RCC 7860 (cell line): ENCODE results near the gene KRT3.

Source experiments
- DNase-seq: peaks from one replicate; pipeline ENCODE4 v3.0.0-alpha.2; 2015; ENCODE audit warnings: low spot score
- FAIRE-seq: peaks from 2 replicates; lab custom pipeline; 2012; peaks lifted over from hg19 to GRCh38; lab: Jason Lieb, UNC

KRT3 gene

DNA sequence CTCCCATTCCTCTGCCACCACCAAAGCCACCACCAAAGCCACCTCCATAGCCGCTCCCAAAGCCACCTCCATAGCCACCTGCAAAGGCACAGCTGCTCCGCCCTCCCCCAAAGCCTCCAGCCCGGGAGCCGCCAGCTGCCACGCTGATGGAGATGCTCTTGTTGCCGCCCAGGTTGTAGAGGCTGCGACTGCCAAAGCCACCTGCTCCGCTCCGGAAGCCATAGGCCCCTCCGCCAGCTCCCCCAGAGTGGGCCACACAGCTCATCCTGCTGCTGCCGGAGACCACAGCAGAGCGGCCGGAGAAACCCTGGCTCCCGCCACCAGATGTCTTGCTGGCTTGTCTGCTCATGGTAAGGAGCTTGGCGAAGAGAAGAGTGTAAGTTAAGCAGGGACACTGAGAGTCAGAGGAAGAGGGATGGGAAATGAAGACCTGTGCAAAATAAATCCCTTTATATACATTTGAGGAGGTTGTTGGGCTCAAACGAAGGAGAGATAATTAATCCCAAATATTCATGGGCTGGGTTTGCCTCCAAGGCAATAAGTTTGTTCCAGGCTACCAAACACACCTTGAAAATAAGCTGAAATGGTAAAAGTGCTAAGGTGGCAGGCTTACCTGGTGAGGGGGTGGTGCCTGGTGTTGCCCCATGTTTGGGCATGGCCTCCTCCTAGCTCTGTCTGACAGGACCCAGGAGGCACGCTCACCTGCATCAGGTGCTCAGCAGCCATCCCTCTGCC lies at the start of gene KRT3:
Gene KRT3, minus strand, starts transcription at position 424 of the 735 bp plus-strand sequence. Its CDS starts 75 bp downstream, at position 349.
- DNase-seq (no peak), FAIRE-seq (no peak)

DNA sequence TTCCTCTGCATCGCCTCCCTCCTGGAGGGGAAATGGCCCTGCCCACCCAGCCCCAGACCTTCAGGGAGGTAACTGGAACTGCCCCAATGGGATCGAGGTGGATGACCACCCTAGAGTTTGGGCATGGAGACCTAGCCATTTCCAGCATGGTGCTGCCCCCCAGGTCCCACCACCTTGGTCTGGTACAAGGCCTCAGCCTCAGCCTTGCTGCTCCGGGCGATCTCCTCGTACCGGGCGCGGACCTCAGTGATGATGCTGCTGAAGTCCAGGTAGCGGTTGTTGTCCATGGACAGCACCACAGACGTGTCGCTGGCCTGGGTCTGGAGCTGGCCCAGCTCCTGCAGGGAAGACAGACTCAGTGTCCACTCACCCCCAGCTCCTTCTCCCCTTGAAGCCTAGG lies 48.5 kb upstream of the KRT3 start:
- no peak for FAIRE-seq

DNA sequence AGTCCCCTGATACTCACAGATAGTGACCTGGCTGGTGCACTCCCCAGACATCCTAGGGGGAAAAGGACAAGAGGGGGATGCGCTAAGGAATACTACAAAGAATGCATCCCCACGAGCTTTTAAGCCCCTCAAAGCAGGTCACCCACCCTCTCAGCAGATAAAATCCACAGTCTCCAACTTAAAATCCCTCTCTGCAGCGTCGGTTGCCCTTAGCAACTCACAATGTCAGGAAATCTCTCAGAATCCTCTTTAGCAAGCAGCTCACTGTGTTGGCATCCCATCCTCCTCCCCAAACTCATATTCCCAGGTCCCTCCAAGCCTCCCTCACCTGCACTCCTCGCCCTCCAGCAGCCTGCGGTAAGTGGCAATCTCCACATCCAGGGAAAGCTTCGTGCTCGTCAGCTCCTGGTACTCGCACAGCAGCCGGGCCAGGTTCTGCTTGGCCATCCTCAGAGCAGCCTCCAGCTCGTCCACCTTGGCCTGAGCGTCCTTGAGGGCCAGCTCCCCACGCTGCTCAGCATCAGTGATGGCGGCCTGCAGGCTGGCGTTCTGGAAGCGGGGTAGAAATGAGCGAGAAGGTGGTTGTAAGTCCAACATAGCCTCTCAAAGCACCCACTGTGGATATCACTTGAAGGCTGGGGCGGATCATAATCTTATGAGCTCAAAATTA lies 43.7 kb upstream of the KRT3 start:
- DNase-seq (no peak), FAIRE-seq (no peak)

More for the DNA sequence above, 48.5 kb upstream of the KRT3 start:
- no peak for DNase-seq

DNA sequence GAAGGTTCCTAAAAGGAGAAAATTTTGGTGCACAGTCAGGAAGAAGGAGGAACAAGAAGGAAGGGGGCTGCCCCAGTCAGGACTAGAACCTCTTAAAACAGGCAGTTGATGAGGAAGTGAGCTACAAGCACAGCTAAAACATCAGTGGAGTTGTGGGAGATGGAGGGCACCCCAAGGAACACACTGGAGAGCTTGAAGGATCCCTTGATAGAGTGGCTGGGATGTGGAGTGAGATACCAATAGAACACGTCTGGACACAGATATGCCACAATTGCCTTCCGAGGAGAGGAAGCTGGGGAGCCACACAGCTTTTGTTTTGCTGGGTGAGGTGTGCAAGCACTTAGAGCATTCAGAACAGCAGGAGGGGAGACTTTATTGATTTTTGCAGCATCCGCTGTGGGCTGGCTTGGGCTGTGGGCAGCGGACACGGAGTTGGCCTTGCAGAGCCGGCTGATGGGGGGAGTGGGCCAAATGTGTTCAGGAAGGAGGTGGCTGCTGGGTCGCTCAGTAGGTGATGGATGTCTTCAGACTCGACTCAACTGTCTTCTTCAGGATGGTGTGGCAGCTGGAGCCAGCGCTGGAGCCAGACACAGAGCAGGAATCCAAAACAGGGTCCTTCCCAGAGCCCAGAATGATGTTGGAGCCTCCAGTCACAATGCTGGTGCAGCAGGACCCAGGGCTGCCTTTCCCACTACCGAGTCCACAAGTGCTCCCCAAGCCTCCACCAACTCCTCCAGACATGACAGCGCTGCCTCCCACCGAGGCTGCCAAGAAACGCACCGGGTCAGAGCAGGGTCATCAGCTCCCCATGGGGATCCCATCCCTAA lies 42.9 kb upstream of the KRT3 start:
- no peak for FAIRE-seq

DNA sequence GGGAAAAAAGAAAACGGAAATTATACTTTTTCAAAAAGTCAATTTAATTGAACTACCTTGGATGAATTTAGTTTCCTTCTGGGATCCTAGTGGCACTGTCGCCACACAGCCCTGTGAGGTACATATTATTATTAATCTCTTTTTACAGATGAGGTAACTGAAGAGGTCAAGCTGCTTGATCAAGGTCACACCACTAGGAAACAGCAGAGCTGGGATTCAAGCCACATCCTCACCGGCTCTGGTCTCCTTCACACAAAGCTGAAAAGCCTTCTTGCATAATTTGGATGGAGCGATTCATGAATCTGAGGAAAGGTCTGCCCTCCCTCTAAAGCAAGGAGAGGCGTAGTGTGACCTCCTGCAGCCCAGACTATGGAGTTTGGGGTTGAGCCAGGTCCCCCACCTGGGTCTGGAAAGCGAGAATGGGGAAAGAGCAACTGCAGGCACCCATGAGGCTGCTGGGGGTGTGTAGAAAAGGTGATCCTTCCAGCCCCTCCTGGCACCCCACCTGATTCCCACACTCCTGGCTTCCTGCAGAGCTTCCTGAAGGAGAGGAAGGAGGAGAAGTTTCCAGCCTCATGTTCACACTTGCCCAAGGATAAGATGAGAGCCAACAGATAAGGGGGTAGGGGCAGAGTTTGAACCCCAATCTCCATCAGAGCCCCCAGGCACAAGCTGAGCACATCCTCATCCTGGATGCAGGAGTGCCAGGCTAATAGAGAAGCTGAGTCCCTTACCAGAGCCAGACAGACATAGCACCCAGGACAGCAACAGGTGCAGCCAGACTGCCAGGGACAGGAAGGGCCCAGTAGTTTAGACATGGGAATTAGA lies 42.1 kb upstream of the KRT3 start:
- DNase-seq, result peak; percentile 62
- no peak for FAIRE-seq

More for the DNA sequence above, 42.9 kb upstream of the KRT3 start:
- no peak for DNase-seq

DNA sequence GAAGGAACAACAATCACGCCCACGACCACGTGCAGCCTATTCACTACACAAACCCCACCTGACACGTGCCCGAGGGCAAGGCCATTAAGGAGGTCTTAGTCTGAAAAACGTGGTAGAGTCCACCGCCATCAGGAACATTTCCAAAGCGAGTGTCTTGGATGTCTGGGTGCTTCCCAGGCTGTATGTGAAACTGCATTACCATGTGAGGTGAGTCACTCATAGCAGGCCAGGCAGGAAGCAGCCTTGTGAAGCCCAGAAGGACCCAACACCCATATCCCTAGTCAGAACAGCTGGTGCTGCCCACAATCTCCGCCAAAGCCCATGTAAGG lies 41.5 kb upstream of the KRT3 start:
- DNase-seq (peak; percentile 86), FAIRE-seq (peak; percentile 84)

DNA sequence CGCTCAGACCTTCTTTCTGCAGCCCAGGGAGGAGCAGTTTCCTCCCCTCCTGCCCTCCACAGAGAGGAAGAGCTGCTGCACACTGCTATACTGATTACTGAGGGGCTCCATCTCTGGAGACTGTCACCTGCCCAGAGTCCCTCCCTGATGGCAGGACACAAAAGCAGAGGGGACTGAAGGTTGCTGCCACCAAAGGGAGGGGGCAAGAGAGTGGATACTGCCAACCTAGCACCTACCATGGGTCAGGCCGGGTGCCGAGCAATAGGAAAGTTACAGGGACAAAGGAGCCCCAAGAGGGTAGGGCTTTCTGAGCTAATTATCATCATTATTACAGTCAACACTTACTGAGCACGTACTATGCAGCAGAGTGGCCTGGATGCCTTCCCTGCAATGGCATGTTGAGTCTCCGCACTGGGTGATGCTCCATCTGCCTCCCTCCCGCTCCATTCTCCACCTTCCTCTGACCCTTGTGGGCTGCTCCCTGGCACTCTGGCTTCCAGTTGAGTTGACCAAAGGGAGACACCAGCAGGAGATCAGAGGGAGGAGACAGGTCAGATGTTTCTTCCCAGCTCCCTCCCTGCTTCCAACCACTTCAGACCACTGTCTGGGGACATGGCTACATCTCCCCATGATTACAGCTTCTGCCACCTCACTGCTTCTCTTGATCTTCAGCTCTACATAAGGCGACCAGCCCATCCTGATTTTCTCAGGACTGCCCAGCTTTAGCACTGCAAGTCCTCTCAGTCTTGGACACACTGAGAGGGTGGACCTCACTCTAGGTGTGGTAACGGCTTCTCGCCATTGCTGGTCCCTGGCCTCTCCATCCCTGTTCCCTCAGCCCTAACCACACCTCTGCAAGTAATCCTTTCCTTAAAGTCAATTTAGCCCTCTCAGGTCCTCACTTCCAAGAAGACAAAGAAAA lies 40.8 kb upstream of the KRT3 start:
- FAIRE-seq, result no peak
- DNase-seq, result peak; percentile 43

DNA sequence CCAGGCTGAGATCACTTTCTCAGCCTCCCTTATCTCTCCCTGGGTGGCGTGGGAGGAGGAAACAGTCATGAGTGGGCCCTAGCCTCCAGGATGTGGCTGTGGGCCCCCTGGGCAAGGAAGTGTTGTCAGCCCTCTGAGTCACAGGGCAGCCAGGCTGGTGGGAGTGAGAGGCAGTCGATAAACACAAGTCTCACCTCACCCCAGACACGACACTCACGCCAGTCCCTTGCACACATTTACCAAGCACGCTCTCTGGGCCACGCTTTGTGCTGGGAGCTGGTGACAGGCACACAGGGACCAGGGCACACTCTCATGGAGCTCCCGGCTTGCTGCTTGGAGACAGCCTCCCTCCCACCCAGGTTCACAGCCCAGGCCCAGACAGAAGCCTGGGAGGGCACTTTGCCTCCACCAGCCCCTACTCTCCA lies 40.1 kb upstream of the KRT3 start:
- DNase-seq, result peak; percentile 90
- FAIRE-seq, result peak; percentile 79

DNA sequence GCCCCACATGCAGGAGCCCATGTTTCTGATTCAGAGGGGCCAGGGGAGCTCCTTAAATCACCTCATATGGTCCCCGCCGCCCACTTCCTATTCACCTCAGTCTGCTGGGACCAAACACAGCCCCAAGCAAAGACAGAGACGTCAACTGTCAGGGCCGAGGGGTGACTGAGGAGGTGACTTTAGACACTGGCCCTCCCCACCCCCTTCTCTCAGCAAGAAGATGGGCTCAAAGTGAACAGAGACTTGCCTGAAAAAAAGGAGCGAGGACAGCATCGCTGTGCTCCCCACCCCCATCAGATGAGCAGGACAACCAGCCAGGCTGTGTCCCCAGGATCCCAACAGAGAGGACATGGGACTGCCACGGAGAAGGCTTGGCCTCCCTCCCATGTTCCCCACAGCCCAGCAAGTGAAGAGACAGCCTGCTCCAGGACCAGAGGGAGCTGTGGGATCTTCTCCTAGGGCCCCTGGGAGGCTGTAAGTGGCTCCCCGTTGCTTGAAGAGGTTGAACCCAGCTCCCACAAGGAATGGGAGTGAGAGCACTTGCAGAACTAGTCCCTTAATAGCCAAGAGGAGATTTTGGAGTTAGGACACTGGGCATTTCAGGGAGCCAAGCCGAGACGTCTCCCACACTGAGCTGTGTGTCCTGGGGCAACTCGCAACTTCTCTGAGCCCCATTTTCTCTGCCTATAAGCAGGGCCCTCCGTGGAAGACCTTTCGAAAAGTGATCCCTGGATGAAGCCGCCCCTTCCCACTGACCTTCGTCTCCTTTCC lies 39.5 kb upstream of the KRT3 start:
- no peak for DNase-seq
- FAIRE-seq, result no peak

DNA sequence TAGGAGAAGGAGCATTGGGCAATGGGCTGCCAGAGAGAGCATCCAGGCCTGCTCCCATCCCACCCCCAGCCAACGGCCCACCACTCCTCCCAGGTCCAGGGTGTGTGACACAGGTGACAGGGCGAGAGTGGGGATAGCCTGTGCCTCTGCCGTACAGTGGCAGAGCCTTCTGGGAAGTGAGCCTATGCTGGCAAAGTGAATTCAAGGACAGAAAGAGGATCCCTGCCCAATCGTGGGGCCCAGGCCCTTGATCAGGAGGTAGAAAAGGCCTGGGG lies 38.7 kb upstream of the KRT3 start:
- no peak for FAIRE-seq

DNA sequence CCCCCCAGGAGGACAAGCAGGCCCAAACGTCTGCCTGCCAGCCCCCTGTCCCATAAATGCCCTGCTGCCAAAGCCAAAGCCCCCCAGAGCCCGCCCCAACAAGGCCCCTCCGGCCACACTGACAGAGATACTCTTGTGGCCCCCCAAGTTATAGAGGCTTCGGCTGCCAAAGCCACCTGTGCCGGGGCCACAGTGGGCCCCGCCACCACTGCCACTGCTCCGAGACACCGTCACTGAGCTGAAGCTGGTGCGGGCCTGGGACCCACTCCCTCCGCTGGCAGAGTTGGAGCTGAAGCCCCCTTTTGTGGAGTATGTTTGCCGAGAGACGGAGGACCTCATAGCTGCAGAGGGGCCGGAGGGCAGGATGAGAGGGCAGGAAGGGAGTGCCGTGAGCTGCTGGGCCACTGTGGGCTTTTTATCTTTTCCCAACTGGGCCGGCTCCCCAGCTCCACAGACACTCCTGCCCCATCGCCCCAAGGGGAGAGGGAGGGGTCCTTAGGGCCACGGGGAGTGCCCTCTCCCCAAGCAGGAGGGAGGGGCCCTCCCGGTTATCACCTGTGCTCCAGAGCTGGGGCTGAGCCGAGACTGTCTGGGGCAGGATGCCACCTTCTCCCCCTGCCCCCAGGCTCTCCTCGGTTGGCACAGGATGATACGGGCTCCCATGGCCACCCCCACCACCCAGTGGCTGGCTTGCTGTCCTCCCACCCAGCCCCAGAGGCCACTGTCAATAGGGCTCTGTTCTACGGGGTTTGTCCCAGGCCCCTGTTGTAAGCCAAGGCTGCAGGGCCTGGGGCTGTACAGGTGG lies 38.2 kb upstream of the KRT3 start, which contains the start of gene KRT79:
Gene KRT79, minus strand, starts transcription at position 390 of the 805 bp plus-strand sequence. Its CDS starts 51 bp downstream, at position 339.
- no peak for DNase-seq
- no peak for FAIRE-seq

More for the DNA sequence above, 38.7 kb upstream of the KRT3 start:
- DNase-seq, result no peak

DNA sequence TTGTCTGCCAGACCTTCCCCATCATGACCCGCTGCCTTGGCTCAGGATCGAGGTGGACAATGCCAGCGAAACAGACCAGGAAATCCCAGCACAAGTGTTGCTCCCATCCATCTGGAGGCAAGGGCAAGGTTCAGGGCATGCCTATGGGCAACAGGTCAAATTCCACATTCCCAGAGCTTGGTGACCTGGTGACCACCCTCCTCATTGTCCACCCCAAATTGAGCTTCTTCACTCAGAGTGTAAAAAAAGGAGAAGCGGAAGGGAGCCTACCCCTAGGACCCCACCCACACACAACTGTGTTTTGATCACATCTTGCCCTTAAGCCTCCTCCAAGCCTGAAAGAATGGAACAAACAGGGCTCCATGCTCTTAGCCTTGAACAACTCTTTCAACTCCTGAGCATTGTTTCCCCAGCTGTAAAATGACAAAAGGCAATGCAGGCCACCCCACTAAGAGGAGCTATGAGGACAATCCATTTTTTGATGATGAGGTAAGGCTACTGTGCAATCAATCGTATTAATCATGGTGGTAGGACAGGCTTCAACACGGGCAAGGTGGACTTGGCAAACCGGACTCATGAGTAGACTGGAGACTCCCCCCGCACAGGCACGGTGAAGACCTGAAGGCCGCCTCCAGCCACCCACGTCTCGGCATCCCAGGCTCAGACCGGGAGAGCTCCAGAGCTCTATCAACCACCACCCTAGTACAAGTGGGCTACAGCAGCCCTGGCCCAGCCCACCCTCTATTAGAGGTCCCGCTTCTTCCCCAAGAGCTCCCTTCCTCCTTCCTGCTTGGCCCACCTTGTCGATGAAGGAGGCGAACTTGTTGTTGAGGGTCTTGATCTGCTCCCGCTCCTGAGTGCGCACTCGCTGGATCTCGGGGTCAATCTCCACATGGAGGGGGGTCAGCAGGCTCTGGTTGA lies 37.3 kb upstream of the KRT3 start:
- no peak for FAIRE-seq
- DNase-seq, result no peak

DNA sequence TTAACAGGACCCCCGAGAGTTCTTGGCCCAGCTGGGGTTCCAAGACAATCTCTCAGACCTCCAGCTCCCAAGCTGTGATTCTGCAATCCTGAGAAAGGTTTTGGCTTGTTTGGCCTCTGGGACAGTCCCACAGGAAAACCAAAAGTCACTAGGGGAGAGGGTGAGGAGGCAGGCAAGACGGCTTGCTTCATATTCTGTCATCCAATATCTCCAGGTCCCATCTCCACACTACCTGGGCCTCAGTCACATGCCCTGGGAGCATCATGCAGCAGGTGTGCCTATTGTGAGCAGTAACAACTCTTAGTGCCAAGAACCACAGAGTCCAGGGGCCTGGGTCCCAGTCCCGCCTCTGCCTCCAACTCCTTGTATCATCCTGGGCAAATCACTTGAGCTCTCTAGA lies 36.5 kb upstream of the KRT3 start:
- FAIRE-seq (no peak), DNase-seq (no peak)

DNA sequence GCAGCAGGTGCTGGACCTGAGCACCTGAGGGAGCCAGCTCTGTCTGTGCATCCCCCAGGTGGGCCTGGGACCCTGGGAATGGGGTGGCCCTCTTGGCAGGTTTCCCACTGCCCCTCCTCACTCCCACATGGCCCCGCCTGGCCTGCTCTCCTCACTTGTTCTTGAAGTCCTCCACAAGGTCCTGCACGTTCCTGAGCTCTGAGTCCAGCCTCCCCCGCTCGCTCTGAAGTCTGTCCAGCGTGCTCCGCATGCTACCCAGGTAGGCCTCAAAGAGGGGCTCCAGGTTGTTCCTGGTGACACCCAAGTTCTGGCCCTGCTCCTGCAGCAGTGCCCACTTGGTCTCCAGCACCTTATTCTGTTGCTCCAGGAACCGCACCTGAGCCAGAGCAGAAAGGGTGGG lies 35.3 kb upstream of the KRT3 start:
- FAIRE-seq, result no peak
- no peak for DNase-seq

DNA sequence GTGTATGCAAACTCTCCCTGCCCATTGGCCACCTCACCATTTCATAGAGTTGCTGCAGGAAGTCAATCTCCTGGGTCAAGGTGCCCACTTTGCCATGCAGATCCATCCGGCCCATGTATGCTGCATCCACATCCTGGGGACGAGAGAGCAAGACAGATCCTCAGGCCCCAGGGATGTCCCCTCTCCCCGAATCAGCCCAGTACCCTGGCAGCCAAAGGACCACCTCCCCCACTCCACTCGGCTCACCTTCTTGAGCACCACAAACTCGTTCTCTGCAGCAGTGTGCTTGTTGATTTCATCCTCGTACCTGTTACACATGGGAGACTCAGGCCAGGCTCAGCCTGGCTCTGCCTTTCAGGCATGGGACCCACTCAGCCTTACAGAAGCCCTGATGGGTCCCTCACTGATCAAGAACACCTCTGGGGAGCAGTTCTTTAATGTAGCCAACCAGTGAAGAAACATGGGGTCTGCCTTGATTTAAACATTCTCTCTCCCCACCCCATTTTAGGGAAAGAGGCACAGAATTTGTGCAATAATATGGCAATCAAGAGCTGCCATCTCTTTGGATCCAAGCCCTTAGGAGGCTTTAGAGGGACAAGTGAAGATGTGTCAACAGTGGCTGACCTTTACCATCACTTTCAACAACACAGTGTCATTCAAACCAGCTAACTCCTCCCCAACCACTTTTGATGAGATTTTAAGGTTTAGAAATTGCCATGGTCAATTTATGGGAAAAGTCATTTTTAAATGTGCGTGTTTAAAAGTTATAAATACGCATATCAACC lies 34.3 kb upstream of the KRT3 start:
- FAIRE-seq (no peak), DNase-seq (no peak)

DNA sequence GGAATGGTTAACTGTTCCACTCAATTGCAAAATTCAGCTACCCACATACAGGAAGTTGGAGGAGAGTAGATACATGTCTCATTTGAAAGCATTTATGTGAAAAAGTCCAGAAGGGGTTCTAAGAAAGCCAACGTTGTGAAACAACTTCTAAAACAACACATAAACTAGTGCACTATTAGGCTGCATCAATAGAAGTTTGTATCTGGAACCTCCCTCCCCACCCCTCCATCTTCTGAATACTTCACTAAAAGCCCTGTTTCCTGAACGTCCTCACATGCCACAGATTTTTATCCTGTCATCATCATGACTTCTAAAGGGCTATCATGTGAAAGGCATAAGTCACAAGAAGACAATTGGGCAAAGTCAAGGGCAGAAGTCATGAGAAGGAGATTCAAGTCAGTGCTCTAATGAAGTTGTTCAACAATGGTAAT lies 32.7 kb upstream of the KRT3 start:
- FAIRE-seq, result no peak
- DNase-seq, result no peak
